Measurements from ENCODE around the gene WDR45B. TPM values are rescaled to one million over a fixed set of nuclear protein-coding genes. Genes with fewer than 3 reads are reported as not detected.

The WDR45B gene
- total and polyA plus RNA-seq, 9 donors, result 43.0 to 99.3 (median 79.3) TPM

GRCh38 chr17:82590216-82590615 is 58.0 kb downstream of the WDR45B start:
- H3K36me3 ChIP-seq, result no peaks in the 10 kb centered on the region
- no peak overlapping the region for H3K27ac ChIP-seq
- intact Hi-C loops (cut with DNase I), result no loop called here
- WGBS, 3 donors, result 81 to 83% (median 81%) methylated on average over 6 of the region's 6 CpGs
- no peak overlapping the region for H3K4me3 ChIP-seq
- peaks cover 2% of the 10 kb centered on the region for H3K4me1 ChIP-seq (ENCODE audit: insufficient read depth)
- TF ChIP-seq POLR2A (IDR thresholded peaks at IDR 0.05) (no peak), CTCF (IDR thresholded peaks at IDR 0.05) (no peak), EP300 (IDR thresholded peaks at IDR 0.05) (no peak)
- no peaks in the 10 kb centered on the region for H3K9me3 ChIP-seq
- no peaks in the 10 kb centered on the region for H3K27me3 ChIP-seq
- DNase-seq, result no peak

- Histone ChIP-seq H3K4me1 (ENCODE audit: insufficient read depth) (peaks cover 2% of the 10 kb centered on the region), H3K36me3 (no peaks in the 10 kb centered on the region), H3K27me3 (no peaks in the 10 kb centered on the region), H3K9me3 (no peaks in the 10 kb centered on the region), H3K27ac (no peak overlapping the region), H3K4me3 (no peak overlapping the region)
- WGBS, 3 donors, result 75 to 84% (median 84%) methylated on average over 6 of the region's 6 CpGs
- no peak for TF ChIP-seq CTCF (IDR thresholded peaks at IDR 0.05)
- no peak for TF ChIP-seq EP300 (IDR thresholded peaks at IDR 0.05)
- no peak for TF ChIP-seq POLR2A (IDR thresholded peaks at IDR 0.05)
- intact Hi-C loops (cut with DNase I), result no loop called here
- no peak for DNase-seq
These were observed 58.4 kb downstream of the WDR45B start for GRCh38 chr17:82589851-82590180.

- no peak overlapping the region for H3K27ac ChIP-seq
- intact Hi-C loops (cut with DNase I), result no loop called here
- no peak for DNase-seq
- TF ChIP-seq EP300 (IDR thresholded peaks at IDR 0.05), result no peak
- TF ChIP-seq POLR2A (IDR thresholded peaks at IDR 0.05), result no peak
- no peak for TF ChIP-seq CTCF (IDR thresholded peaks at IDR 0.05)
- WGBS, 3 donors, result 71 to 81% (median 79%) methylated on average over 27 of the region's 27 CpGs
- no peaks in the 10 kb centered on the region for H3K4me1 ChIP-seq (ENCODE audit: insufficient read depth)
- no peaks in the 10 kb centered on the region for H3K36me3 ChIP-seq
- no peaks in the 10 kb centered on the region for H3K27me3 ChIP-seq
- H3K4me3 ChIP-seq, result no peak overlapping the region
- no peaks in the 10 kb centered on the region for H3K9me3 ChIP-seq
These were observed 59.7 kb downstream of the WDR45B start for GRCh38 chr17:82588266-82589175.

- H3K4me3 ChIP-seq, result no peak overlapping the region
- no peaks in the 10 kb centered on the region for H3K9me3 ChIP-seq
- 86 to 87% (median 87%) methylated on average over 47 of the region's 47 CpGs for WGBS, 3 donors
- H3K27ac ChIP-seq, result no peak overlapping the region
- TF ChIP-seq CTCF (IDR thresholded peaks at IDR 0.05), result no peak
- TF ChIP-seq POLR2A (IDR thresholded peaks at IDR 0.05), result no peak
- TF ChIP-seq EP300 (IDR thresholded peaks at IDR 0.05), result no peak
- no peaks in the 10 kb centered on the region for H3K36me3 ChIP-seq
- intact Hi-C loops (cut with DNase I), result no loop called here
- no peaks in the 10 kb centered on the region for H3K4me1 ChIP-seq (ENCODE audit: insufficient read depth)
- no peak for DNase-seq
- no peaks in the 10 kb centered on the region for H3K27me3 ChIP-seq
These were observed 60.8 kb downstream of the WDR45B start for GRCh38 chr17:82587234-82588086.

Measured in ovary (tissue), 9 donors.